ENCODE results near the gene RBCK1.

- TF ChIP-seq CTCF (conservative IDR thresholded peaks at IDR 0.05) (no peak), ZFX (IDR thresholded peaks at IDR 0.05) (no peak)
These were observed 66.5 kb downstream of the RBCK1 start for GRCh38 chr20:474581-474980.
